CD8-positive, alpha-beta memory T cell (primary cell): ENCODE results near the gene STIM1. TPM values are rescaled to one million over a fixed set of nuclear protein-coding genes. Genes with fewer than 3 reads are reported as not detected.

ENCODE experiments used
- CTCF ChIA-PET: fragments of 350-600 bp; sonication (Branson Sonifier 250); formaldehyde crosslinking; loops from one replicate; lab custom pipeline; 2021; ENCODE audit warnings: antibody characterized with exemption; lab: Charles Lee
- POLR2A ChIA-PET: fragments of 350-600 bp; sonication (Branson Sonifier 250); formaldehyde crosslinking; loops from one replicate; lab custom pipeline; 2021; ENCODE audit warnings: antibody characterized with exemption; lab: Charles Lee
- DNase-seq, 5 donors: peaks; one replicate each; pipeline versions ENCODE4 v3.0.0 to v3.0.0-alpha.2; 2020 to 2022; ENCODE audit warnings: mixed read lengths in 1 of 5
- H3K27ac ChIP-seq: one replicate; pipeline ENCODE4 v1.7.0; 2013; ENCODE audit warnings: low read depth, mild to moderate bottlenecking, low read length, moderate library complexity
- H3K27me3 ChIP-seq: 2 replicates; pipeline ENCODE4 v1.7.0; 2013; ENCODE audit warnings: low read length, mild to moderate bottlenecking; ENCODE audit not compliant: insufficient read depth, poor library complexity, severe bottlenecking
- H3K36me3 ChIP-seq: 2 replicates; pipeline ENCODE4 v1.7.0; 2013; ENCODE audit warnings: mild to moderate bottlenecking, low read length, moderate library complexity; ENCODE audit not compliant: insufficient read depth
- H3K4me1 ChIP-seq: 2 replicates; pipeline ENCODE4 v1.7.0; 2013; ENCODE audit warnings: mild to moderate bottlenecking, low read length, moderate library complexity; ENCODE audit not compliant: insufficient read depth
- H3K4me3 ChIP-seq: 2 replicates; pipeline ENCODE4 v1.7.0; 2013; ENCODE audit warnings: mild to moderate bottlenecking, low read length
- H3K9me3 ChIP-seq: 2 replicates; pipeline ENCODE4 v1.7.0; 2013; ENCODE audit warnings: mild to moderate bottlenecking, low read length
- H3K27ac Mint-ChIP-seq, 8 donors: one replicate each; pipeline ENCODE4 v1.8.0; 2020 to 2021; ENCODE audit warnings: mixed read lengths in 8 of 8, mild to moderate bottlenecking in 6 of 8, inconsistent platforms in 3 of 8, moderate library complexity in 3 of 8
- H3K27me3 Mint-ChIP-seq, 2 donors: one replicate each; pipeline ENCODE4 v1.8.0; 2020 to 2021; ENCODE audit warnings: mixed read lengths in 2 of 2, mild to moderate bottlenecking in 1 of 2, moderate library complexity in 1 of 2
- H3K36me3 Mint-ChIP-seq, 3 donors: one replicate each; pipeline ENCODE4 v1.8.0; 2020 to 2021; ENCODE audit warnings: mixed read lengths in 3 of 3, inconsistent platforms in 1 of 3, mild to moderate bottlenecking in 1 of 3
- H3K4me1 Mint-ChIP-seq, 3 donors: one replicate each; pipeline ENCODE4 v1.8.0; 2020 to 2021; ENCODE audit warnings: mixed read lengths in 3 of 3, inconsistent platforms in 1 of 3, mild to moderate bottlenecking in 1 of 3
- H3K4me3 Mint-ChIP-seq, 7 donors: one replicate each; pipeline ENCODE4 v1.8.0; 2020 to 2021; ENCODE audit warnings: mixed read lengths in 7 of 7, mild to moderate bottlenecking in 6 of 7, moderate library complexity in 4 of 7, inconsistent platforms in 2 of 7
- H3K9me3 Mint-ChIP-seq, 5 donors: one replicate each; pipeline ENCODE4 v1.8.0; 2020 to 2022; ENCODE audit warnings: mixed read lengths in 5 of 5, mild to moderate bottlenecking in 3 of 5, moderate library complexity in 2 of 5, inconsistent platforms in 1 of 5
- polyA plus RNA-seq: library from polyadenylated mRNA; unstranded; fragments of 300-500 nt; fragmentation: Illumina TruSeq; gene quantifications from one replicate; pipeline ENCODE4 v1.2.3, GENCODE V29; 2021
- total RNA-seq, 2 experiments: library from RNA; stranded (reverse); gene quantifications; one replicate each; pipeline ENCODE4 v1.2.3, GENCODE V29; 2021

The STIM1 gene
- total and polyA plus RNA-seq, 3 experiments from 2014 or later, result 43.8 to 46.0 (median 45.6) TPM

- peaks cover 68 to 87% (median 84%) of the 10 kb centered on the region in 3 donors for H3K4me1 Mint-ChIP-seq
- peak overlapping the region; percentile 43 to 80 (median 73) for H3K4me3 Mint-ChIP-seq
- Histone ChIP-seq H3K9me3 (no peaks in the 10 kb centered on the region), H3K27me3 (no peaks in the 10 kb centered on the region), H3K27ac (peak overlapping the region; percentile 57), H3K4me3 (no peak overlapping the region), H3K4me1 (peaks cover 66% of the 10 kb centered on the region), H3K36me3 (peaks cover 4% of the 10 kb centered on the region)
- H3K36me3 Mint-ChIP-seq, result peaks cover 14 to 47% (median 19%) of the 10 kb centered on the region in 3 donors
- DNase-seq, result no peak
- no peaks in the 10 kb centered on the region for H3K9me3 Mint-ChIP-seq
- H3K27me3 Mint-ChIP-seq, result peaks cover 0 to 3% of the 10 kb centered on the region in 2 donors
- ChIA-PET CTCF (interaction anchor here (1.4 to 2.1 kb wide), 2 partner anchors 19 to 237 kb away, joined by 5 read pairs; partner anchors contain the start of gene STIM1), POLR2A (interaction anchor here (1.2 kb wide), 1 partner anchor 237 kb away, joined by 4 read pairs; the partner anchor contains the start of gene STIM1)
- peak overlapping the region; percentile 82 to 100 (median 98) for H3K27ac Mint-ChIP-seq
Measured at GRCh38 chr11:4092026-4092425, 236.6 kb downstream of the STIM1 start.

- peak overlapping the region; percentile 95 to 99 (median 97) for H3K4me3 Mint-ChIP-seq
- Histone ChIP-seq H3K36me3 (peaks cover 4% of the 10 kb centered on the region), H3K27me3 (no peaks in the 10 kb centered on the region), H3K4me1 (peaks cover 74% of the 10 kb centered on the region), H3K27ac (peak overlapping the region; percentile 92), H3K4me3 (peak overlapping the region; percentile 97), H3K9me3 (no peaks in the 10 kb centered on the region)
- no peak for DNase-seq
- peak overlapping the region; percentile 98 to 100 (median 99) for H3K27ac Mint-ChIP-seq
- H3K4me1 Mint-ChIP-seq, result peaks cover 67 to 87% (median 85%) of the 10 kb centered on the region in 3 donors
- peaks cover 0 to 3% of the 10 kb centered on the region in 2 donors for H3K27me3 Mint-ChIP-seq
- H3K36me3 Mint-ChIP-seq, result peaks cover 4 to 32% (median 13%) of the 10 kb centered on the region in 3 donors
- POLR2A ChIA-PET, result no interaction called here
- H3K9me3 Mint-ChIP-seq, result no peaks in the 10 kb centered on the region
- CTCF ChIA-PET, result interaction anchor here (0.9 to 1.3 kb wide), 2 partner anchors 21 to 239 kb away, joined by 3 to 5 read pairs; partner anchors contain the start of gene STIM1
Measured at GRCh38 chr11:4093519-4094347, 238.3 kb downstream of the STIM1 start.

- Mint-ChIP-seq H3K27me3 (peaks cover 0 to 3% of the 10 kb centered on the region in 2 donors), H3K9me3 (no peaks in the 10 kb centered on the region), H3K27ac (peak within 1 kb of the TSS; percentile 97 to 100 (median 98)), H3K4me3 (peak within 1 kb of the TSS; percentile 95 to 99 (median 97)), H3K4me1 (peaks cover 68 to 87% (median 87%) of the 10 kb centered on the region in 3 donors), H3K36me3 (peaks cover 8 to 32% (median 13%) of the 10 kb centered on the region in 3 donors)
- H3K27me3 ChIP-seq, result no peaks in the 10 kb centered on the region
- peak within 1 kb of the TSS; percentile 92 for H3K27ac ChIP-seq
- peak; percentile 88 to 94 (median 93) for DNase-seq
- peaks cover 4% of the 10 kb centered on the region for H3K36me3 ChIP-seq
- H3K4me1 ChIP-seq, result peaks cover 72% of the 10 kb centered on the region
- ChIA-PET CTCF (interaction anchor here (1.0 to 1.4 kb wide), 3 partner anchors 22 to 253 kb away, joined by 3 to 4 read pairs (median 3); partner anchors contain the start of gene STIM1), POLR2A (interaction anchor here (1.0 to 1.2 kb wide), 2 partner anchors 240 to 255 kb away, joined by 3 read pairs; no protein-coding TSS in a partner anchor)
- no peaks in the 10 kb centered on the region for H3K9me3 ChIP-seq
- peak within 1 kb of the TSS; percentile 97 for H3K4me3 ChIP-seq
Measured at GRCh38 chr11:4094348-4095291, 239.2 kb downstream of the STIM1 start, which contains the start of gene RRM1. Gene RRM1 (plus strand): TSS chr11:4094799. CDS start chr11:4095013, 214 bp downstream.

- peaks cover 9 to 26% (median 10%) of the 10 kb centered on the region in 3 donors for H3K36me3 Mint-ChIP-seq
- ChIA-PET CTCF (interaction anchor here (1.0 to 1.4 kb wide), 3 partner anchors 24 to 254 kb away, joined by 3 to 4 read pairs (median 4); partner anchors contain the start of gene STIM1), POLR2A (interaction anchor here (1.0 to 1.2 kb wide), 2 partner anchors 241 to 256 kb away, joined by 3 read pairs; no protein-coding TSS in a partner anchor)
- H3K27ac Mint-ChIP-seq, result peak overlapping the region; percentile 97 to 100 (median 98)
- no peaks in the 10 kb centered on the region for H3K27me3 ChIP-seq
- peak overlapping the region; percentile 95 to 99 (median 97) for H3K4me3 Mint-ChIP-seq
- no peaks in the 10 kb centered on the region for H3K9me3 Mint-ChIP-seq
- H3K9me3 ChIP-seq, result no peaks in the 10 kb centered on the region
- peak overlapping the region; percentile 97 for H3K4me3 ChIP-seq
- DNase-seq, result no peak
- peaks cover 65 to 87% (median 84%) of the 10 kb centered on the region in 3 donors for H3K4me1 Mint-ChIP-seq
- H3K4me1 ChIP-seq, result peaks cover 66% of the 10 kb centered on the region
- H3K36me3 ChIP-seq, result peaks cover 4% of the 10 kb centered on the region
- H3K27me3 Mint-ChIP-seq, result peaks cover 0 to 3% of the 10 kb centered on the region in 2 donors
- H3K27ac ChIP-seq, result peak overlapping the region; percentile 92
Measured at GRCh38 chr11:4095509-4096230, 240.2 kb downstream of the STIM1 start.

- POLR2A ChIA-PET, result no interaction called here
- H3K4me3 Mint-ChIP-seq, result no peak overlapping the region
Measured at GRCh38 chr11:4098026-4098621, 242.7 kb downstream of the STIM1 start.

GRCh38 chr11:4102711-4103110 is 247.2 kb downstream of the STIM1 start:
- no peaks in the 10 kb centered on the region for H3K9me3 ChIP-seq
- no peaks in the 10 kb centered on the region for H3K27me3 ChIP-seq
- peaks cover 5% of the 10 kb centered on the region for H3K36me3 ChIP-seq
- H3K36me3 Mint-ChIP-seq, result peaks cover 0 to 57% (median 21%) of the 10 kb centered on the region in 3 donors
- CTCF ChIA-PET, result interaction anchor here (0.6 kb wide), 1 partner anchor 248 kb away, joined by 3 read pairs; no protein-coding TSS in a partner anchor
- POLR2A ChIA-PET, result no interaction called here
- peak overlapping the region in 4 of 8 donors; percentile 0 to 74 (median 14) for H3K27ac Mint-ChIP-seq
- no peaks in the 10 kb centered on the region for H3K9me3 Mint-ChIP-seq
- no peak for DNase-seq
- H3K4me1 Mint-ChIP-seq, result peaks cover 25 to 56% (median 44%) of the 10 kb centered on the region in 3 donors
- H3K27me3 Mint-ChIP-seq, result peaks cover 0 to 2% of the 10 kb centered on the region in 2 donors
- H3K4me1 ChIP-seq, result peaks cover 12% of the 10 kb centered on the region
- H3K4me3 Mint-ChIP-seq, result no peak overlapping the region
- no peak overlapping the region for H3K4me3 ChIP-seq
- no peak overlapping the region for H3K27ac ChIP-seq

More at GRCh38 chr11:4098026-4098621, 242.7 kb downstream of the STIM1 start:
- Mint-ChIP-seq H3K36me3 (peaks cover 0 to 31% (median 11%) of the 10 kb centered on the region in 3 donors), H3K27me3 (peaks cover 0 to 5% of the 10 kb centered on the region in 2 donors), H3K27ac (peak overlapping the region in 4 of 8 donors; percentile 37 to 83 (median 71)), H3K9me3 (no peaks in the 10 kb centered on the region), H3K4me1 (peaks cover 52 to 77% (median 76%) of the 10 kb centered on the region in 3 donors)
- Histone ChIP-seq H3K9me3 (no peaks in the 10 kb centered on the region), H3K27me3 (no peaks in the 10 kb centered on the region), H3K36me3 (peaks cover 4% of the 10 kb centered on the region), H3K27ac (no peak overlapping the region), H3K4me1 (peaks cover 44% of the 10 kb centered on the region), H3K4me3 (no peak overlapping the region)
- DNase-seq, result no peak
- CTCF ChIA-PET, result interaction anchor here (1.4 kb wide), 1 partner anchor 54 kb away, joined by 3 read pairs; no protein-coding TSS in a partner anchor
